ENCODE results near the gene GAPVD1. TPM values are rescaled to one million over a fixed set of nuclear protein-coding genes. Genes with fewer than 3 reads are reported as not detected.

Gene GAPVD1
- total RNA-seq, 2 experiments from 2014 or later, result 41.6 to 47.7 TPM

Other genes with a start within 250 kb of the GAPVD1 start
- 10 to 100 TPM; 13.0 to 13.8 TPM for gene SCAI, start 118.3 kb upstream of the GAPVD1 start, total RNA-seq
- gene PPP6C, start 72.0 kb upstream of the GAPVD1 start, total RNA-seq, result 10 to 100 TPM; 35.1 to 47.3 TPM
- 10 to 100 TPM; 29.1 to 33.1 TPM for gene RABEPK, start 61.3 kb upstream of the GAPVD1 start, total RNA-seq
- gene HSPA5, start 20.5 kb upstream of the GAPVD1 start, total RNA-seq, result 100 to 1,000 TPM; 179 to 188 TPM

Measured in activated CD4-positive, alpha-beta T cell treated with anti-CD3 and anti-CD28 coated beads for 36 hours (primary cell).